Activated T-cell treated with anti-CD3 and anti-CD28 coated beads for 48 hours (primary cell): ENCODE results near the gene F10.

Experiments
- DNase-seq: peaks from one replicate; pipeline ENCODE4 v3.0.0-alpha.2; 2020; ENCODE audit warnings: low read depth

Gene F10

GRCh38 chr13:113117335-113117872 is 5.2 kb upstream of the F10 start:
- DNase-seq, result no peak

- no peak for DNase-seq
Measured at GRCh38 chr13:113117911-113118260, 4.7 kb upstream of the F10 start.

- DNase-seq, result no peak
Measured at GRCh38 chr13:113118261-113119021, 4.2 kb upstream of the F10 start.

- no peak for DNase-seq
Measured at GRCh38 chr13:113119166-113119821, 3.3 kb upstream of the F10 start.

- no peak for DNase-seq
Measured at GRCh38 chr13:113119822-113120189, 2.8 kb upstream of the F10 start.

GRCh38 chr13:113120300-113121182 is 2.1 kb upstream of the F10 start:
- DNase-seq, result no peak

- no peak for DNase-seq
Measured at GRCh38 chr13:113121183-113121927, 1.2 kb upstream of the F10 start.

- DNase-seq, result no peak
Measured at GRCh38 chr13:113121928-113122471, 599 bp upstream of the F10 start.

- no peak for DNase-seq
Measured at GRCh38 chr13:113123226-113124201, 915 bp downstream of the F10 start.

GRCh38 chr13:113124211-113124970 is 1.8 kb downstream of the F10 start:
- DNase-seq, result no peak

GRCh38 chr13:113125506-113126264 is 3.1 kb downstream of the F10 start:
- DNase-seq, result no peak

GRCh38 chr13:113126265-113127150 is 3.9 kb downstream of the F10 start:
- no peak for DNase-seq

GRCh38 chr13:113129480-113129879 is 6.9 kb downstream of the F10 start:
- DNase-seq, result no peak

- no peak for DNase-seq
Measured at GRCh38 chr13:113129921-113130750, 7.5 kb downstream of the F10 start.

- DNase-seq, result no peak
Measured at GRCh38 chr13:113135281-113135760, 12.7 kb downstream of the F10 start.

GRCh38 chr13:113137691-113138298 is 15.2 kb downstream of the F10 start:
- DNase-seq, result no peak
